Activated gamma-delta T cell (primary cell): Measurements from ENCODE around the gene OBSL1.

Experiments used
- DNase-seq: peaks from one replicate; lab custom pipeline; 2025; lab: John Stamatoyannopoulos, UW

The OBSL1 gene

DNA sequence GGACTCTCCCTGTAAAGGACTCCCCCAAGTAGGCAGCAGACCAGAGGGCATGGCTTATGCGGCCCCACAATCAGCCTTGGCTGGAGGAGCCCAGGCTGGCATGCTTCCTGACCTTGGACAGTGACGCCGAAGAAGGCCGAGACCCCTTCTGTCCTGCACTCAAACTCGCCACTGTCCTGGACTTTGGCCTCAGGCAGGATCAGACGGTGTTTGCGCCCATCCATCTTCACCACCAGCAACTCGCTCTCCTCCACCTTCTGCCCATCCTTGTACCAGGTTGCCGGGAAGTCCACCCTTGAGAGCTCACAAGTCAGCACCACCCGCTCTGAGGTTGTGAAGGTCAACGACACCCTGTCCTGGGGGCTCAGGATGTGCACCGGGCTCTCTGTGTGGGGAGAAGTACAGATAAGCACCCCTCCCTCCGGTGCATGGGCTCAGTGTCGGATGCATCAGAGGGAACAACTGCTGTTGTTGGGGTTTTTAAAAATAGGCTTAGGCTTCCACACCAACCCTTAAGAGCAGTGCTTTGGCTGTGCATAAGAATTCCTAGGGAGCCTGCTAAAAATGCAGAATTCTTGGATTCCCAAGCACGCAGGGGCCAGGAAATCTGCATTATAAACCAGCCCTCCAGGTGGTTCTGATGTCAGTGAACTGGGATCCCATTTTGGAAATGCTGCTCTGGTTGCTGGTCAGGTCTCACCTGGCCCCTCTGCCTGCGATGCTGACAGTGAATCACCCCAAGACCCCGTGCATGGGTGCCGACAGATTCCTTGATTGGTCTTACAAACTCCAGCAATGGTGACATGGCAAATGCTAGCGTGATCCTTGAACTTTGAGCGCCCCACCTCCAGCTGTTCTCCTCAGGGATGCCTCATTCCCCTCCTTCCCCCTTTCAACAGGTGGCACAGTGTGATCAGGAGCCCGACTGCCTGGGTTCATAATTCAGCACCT lies 5.9 kb downstream of the OBSL1 start:
- DNase-seq = no peak

DNA sequence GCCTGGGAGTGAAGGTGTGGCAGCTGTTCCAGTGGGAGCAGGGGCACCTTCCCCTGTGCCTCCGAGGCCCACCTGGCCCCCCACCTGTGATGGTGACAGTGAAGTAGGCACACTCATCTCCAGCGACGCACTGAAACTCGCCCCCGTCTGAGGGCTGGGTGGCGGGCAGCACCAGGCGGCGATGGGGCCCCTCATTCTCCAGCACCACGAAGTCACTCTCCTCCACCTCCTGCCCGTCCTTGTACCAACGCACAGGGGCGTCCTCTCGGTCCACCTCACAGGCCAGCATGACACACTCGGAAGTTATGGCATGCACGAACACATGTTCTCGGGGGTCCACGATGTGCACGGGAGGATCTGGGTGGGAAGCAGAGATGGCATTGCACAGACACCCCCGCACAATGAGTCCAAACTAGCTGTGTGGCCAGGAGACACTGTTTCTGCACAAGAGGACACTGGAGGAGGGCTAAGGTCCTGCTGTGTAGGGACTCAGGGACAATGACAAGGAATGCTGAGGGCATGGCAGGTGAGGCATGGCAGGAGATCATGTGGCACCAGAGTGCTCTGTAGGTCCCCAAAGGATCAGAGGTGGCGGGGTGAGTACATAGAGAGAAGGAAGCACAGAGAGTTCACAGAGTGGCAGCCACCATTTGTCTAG lies 7.9 kb downstream of the OBSL1 start:
- no peak for DNase-seq

DNA sequence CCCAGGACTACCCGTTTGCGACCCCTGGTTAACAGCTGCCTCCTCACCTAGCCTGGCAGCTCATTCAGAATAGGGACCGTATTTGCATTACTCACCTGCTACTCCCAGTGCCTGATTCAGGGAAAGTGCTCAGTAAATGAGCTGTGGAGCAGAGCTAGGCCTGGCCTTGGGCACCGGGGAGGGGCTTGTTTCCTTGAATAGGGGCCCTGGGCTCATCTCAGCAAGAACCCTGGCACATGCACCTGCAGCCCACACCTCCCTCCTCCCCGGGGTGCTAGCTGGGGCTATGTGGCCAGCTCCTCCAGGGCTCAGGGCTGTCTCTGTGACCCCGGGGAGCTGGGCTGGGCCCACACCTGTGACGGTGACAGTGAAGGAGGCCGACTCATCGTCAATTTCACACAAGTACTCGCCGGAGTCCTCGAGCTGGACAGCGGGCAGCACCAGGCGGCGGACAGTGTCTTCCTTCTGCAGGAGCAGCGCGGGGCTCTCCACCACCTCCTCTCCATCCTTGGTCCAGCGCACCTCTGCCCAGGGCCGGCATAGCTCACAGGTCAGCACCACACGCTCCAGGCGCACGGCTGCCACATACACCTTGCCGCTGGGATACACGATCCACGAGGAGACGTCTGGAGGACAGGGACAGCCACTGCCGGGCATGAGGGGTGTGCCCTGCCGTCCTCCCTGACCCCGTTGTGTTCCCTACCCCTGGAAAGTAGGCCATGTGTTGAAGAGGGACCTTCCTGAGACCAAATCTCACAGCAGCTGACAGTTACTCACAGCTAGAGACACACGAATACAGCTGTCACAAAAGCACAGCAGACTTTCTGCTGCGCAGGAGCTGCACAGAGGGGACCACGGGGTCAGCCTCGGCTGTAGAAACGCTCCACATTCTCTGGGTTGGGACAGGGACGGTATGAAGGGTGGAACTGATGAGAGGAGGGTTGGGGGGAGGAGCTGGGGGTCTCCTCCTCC lies 9.0 kb downstream of the OBSL1 start:
- DNase-seq = no peak

DNA sequence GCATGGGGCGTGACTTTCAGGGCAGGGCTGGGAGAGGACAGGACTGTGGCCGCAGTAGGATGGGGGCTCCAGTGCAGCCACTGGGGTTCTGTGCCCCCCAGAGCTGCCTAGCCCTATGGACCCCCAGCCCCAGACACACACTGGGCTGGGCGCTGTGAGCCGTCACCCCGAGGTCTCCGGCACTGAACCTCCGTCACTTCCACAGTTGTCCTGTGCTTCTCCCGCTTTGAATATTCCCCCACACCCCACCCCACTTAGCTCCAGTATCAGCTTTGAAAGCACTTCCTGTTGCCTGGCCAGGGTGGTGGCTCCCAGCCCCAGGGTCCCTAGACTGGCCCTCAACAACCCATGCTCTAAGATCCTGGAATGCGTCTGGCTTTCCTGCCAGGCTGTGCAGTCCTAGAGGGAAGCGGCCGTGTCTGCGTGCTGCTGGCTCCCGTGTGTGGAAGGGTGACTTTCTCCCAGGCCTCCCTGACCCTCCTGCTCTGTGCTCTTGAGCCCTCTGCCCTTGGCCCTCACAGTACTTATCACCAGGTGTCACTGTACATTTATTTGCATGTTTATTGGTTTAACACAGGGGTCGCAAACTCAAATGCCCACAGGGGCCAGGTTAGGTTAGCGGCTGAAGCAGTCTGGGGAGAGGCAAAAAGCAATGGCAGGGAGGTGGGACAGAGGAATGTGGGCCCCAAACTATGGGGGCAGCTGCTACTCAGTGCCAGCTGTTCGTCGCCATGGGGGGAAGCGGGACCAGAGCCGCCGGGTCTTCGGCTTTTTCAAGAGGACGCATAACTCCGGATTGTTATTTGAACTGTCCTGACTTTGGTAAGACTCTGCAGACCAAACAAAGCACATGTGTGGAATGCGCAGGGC lies 9.9 kb downstream of the OBSL1 start:
- DNase-seq = no peak

DNA sequence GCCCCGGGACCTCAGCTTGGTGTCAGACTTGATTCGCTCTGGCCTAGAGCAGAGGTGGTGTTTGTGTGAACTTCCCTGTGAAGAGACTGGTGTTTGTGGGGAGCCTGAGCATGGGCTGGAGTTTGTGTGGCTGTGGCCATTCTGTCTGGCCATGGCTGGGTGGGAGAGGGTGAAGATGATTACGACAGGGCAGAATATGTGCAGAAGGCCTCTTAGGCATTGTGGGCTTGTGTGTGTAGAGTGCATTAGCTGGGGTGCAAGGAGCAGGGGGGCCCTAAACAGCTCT lies 10.5 kb downstream of the OBSL1 start:
- no peak for DNase-seq

DNA sequence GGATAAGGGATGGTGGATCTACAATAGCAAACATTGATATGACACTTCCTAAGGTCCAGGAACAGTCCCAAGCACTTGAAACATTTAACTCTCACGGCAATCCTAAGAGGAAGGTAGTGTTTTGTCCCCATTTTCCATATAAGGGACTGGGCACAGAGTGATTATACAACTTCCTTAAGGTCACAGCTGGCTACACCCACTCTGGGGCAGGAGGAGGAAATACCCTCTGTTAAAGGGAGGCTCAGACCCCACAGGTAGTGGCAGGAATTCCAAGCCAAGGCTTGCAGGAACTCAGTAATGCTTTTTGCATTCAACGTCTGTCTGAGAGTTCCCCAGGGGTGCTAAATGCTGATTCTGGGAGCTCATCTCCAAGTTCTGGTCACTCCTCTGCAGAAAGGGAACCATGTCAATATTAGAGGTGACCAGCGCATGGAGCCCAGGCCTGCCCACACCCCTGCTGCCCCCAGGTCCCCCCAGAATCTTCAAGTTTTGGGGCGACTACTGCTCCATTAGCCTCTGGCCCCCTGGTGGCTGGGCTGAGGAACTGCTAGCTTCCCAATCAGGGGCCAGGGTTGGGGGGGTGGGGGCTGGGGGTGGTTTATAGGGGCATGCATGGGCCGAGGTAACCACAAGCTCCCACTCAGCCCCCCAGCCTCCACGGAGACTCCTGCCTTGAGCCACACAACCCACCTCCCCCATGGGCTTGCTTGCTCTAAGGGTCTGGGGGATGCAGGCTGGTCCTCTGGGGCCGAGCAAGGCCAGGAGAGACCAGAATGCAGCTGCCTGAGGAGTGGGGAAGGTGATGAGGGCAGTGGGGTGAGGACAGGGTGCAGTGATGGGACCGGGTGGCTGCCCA lies 11.1 kb downstream of the OBSL1 start:
- DNase-seq = no peak

DNA sequence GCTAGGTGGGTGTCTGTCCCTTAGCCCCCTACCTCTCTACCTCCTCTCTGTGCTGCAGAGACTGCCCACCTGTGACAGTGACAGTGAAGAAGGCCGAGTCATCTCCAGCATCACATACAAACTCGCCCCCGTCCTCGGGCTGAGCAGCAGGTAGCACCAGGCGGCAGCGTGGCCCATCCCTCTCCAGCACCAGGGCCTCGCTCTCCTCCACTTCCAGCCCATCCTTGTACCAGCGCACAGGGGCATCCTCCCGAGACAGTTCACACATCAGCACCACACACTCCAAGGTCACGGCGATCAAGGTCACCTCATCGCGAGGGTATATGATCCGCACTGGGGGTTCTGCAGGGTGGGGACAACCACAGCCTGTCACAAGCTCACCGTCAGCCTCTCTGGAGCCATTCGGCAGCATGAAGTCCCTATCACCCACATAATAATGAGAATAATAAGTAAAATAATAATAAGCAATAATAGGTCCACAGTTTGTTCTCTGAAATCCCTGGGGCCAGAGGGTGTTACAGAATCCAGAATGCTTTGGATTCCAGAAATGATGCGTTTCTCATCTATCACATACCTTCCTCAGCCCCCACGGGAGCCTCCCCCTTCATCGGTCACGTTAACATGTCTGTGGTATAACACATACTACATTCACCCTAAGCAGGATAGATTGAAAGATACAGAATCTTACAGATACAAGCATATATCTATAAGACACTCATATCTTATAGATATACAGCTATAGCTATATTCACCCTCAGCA lies 12.0 kb downstream of the OBSL1 start:
- DNase-seq = no peak

DNA sequence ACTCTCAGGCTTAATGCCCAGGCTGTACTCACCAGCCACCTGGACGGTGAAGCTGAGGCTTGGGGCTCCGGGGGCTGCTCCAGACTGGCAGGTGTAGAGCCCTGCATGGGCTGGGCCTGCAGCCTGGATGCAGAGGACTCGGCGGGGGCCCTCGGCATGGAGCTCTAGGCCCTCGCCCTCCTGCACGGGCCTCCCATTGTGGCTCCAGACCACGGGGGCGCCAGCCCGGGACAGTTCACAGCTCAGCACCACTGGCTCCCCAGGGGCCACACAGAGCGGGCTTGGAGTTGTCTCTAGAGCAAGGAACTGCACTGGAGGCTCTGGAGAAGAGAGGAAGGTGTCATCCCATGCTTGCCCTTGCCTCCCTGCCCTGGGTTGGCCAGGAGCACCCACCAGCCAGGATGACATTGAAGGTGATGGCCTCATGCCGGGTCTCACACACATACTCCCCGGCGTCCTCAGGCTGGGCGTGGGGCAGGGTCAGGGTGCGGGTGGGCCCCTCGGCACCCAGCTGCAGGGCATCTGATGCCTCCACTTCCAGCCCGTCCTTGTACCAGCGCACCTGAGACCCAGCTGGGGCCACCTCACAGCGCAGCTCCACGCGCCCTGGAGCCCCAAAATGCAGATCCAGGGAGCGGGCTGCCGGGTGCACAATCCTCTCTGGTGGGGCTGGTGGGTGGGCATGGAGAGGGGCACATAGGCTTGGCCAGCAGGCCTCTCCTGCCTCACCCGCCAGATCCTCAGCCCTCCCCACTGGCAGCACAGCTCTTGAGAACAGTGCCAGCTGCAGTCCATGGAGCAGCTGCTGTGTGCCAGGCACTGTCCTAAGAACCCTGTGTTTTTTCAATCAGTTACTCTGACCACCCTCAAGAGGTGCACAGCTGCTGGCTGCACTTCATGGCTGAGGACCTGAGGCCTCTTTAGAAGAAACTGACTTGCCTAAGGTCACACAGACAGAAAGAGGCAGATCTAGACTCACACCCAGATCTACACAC lies 13.3 kb downstream of the OBSL1 start:
- no peak for DNase-seq

DNA sequence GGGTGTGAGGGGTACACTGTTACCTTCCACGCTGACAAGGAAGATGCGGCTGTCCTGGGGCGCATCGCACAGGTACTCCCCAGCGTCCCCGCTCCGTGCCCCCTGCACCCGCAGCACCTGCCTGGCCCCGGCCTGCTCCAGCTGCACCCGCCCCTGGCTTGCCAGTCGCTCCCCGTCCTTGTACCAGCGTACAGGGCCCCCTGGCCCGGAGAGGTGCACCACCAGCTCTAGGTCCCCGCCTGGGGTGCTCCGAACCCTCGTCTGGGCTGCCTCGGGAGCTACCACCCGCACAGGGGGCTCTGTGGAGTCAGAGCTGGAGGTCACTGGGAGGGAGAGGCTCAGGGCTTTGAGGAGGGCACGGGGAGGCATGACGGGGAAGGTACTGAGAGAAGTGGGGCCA lies 14.0 kb downstream of the OBSL1 start:
- no peak for DNase-seq

DNA sequence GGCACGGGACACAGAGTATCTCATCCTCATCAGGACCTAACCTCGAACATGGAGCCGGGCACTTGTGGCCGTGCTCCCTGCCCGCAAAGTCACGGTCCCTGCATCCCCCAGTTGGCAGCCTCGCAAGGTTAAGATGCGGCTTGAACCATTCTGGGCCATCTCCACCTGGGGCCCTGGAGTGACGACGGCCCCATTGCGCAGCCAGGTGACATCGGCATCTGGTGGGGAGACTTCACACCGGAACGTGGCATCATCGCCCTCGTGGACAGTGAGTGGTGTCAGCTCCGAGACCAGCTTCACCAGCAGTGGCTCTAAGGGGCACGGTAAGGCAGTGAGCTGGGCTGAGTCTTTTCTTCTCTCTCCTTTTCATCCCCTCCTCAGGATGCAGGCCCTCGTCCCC lies 14.9 kb downstream of the OBSL1 start:
- no peak for DNase-seq

DNA sequence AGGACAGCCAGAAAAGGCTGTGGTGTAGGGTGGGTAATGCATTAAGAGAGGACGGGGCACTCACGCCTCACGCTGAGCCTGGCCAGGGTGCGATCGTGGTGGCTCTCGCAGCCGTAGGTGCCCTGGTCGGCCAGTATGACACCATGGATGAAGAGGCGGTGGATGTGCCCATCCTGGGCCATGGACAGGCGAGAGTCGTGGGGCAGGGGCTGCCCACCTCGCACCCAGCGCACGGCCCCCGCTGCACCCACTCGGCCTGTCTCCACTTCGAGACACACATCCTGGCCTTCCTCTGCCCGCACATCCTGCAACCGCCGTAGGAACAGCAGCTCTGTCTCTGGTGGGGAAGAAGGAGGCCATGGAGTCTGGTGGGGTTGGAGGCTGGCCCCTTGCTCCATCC lies 15.4 kb downstream of the OBSL1 start:
- DNase-seq = no peak

DNA sequence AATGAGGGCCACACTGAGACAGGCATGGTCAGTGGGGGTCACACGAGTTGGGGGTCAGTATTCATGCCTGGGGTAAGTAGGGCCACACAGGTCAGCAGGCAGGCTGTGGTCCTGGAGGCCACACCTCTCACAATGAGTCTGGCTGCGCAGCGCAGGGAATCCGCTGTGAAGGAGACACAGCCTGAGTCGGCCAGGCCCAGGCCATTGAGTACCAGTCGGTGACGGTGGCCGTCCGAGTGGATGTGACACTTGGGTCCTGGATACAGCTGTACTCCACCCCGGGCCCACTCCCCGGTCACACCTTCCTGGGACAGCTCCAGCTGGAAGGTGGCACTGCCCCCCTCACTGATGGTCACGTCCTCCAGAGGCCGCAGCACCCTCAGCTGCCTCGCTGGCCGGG lies 17.0 kb downstream of the OBSL1 start:
- no peak for DNase-seq

DNA sequence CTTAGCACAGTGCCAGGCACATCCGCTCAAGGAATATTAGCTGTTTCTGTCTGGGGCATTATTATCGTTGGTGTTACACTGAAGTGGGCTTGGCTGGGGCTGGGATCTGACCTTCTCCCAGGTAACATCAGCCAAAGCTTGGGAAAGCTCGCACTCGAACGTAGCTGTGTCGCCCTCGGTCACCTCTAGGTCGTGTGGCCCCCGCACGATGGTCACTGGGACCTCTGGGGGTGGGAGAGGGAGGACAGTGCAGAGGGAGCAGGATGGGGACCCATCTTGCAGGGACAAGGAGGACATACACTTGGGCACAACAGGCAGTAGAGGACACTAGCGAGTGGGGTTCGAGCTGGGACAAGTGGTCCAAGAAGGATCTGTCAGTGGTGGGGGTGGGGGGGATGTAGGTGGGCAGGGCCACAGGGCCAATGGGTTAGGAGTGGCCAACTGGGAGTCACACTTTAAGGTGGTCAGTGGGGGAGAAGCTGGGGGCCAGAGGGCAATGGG lies 17.8 kb downstream of the OBSL1 start:
- no peak for DNase-seq

DNA sequence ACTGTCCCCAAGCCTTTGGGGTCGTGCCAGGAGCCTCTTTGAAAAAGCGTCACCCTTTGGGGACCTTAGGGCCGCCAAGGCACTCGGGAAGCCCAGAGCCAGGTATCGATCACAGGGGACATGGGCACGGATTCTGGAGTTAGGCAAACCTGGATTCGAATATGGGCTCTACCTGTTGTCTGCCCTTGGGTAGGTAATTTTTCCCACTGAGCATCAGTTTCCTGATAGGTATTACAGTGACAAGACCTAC lies 18.2 kb downstream of the OBSL1 start:
- DNase-seq = no peak

DNA sequence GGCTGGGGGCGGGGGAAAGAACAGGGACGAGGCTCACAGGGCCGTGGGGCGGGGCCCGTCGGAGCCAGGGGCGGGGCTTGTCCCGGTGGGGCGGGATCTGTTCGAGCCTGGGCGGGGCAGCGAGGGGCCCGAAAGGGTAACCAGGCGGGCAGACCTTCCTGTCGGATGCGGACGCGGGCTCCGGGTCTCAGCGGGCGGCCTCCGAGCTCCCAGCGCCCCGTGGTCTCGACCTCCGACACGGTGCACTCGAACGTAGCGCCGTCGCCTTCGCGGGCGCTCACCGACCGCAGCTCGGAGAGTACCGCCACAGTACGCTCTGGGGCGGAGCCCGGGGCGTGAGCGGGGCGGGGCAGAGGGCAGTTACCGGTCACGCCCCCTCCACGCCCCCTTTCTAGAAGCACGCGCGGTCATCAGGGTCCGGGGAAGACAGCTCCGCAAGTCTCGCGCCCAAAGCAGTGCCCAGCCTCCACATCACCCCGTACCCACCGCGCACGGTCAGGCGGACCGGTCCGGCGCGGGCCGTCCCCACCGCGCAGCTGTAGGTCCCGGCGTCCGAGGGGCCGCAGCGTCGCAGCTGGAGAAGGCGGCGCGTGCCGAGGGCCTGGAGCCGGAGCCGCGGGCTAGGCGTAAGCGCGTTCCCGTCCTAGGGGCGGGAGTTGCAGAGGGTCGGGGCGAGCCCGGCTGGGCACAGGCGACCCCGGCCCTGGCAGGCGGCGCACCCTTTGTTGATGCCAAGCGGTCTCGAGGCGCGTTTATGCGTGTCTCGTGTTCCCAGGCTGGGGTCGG lies 18.8 kb downstream of the OBSL1 start:
- peak; percentile 62 for DNase-seq

DNA sequence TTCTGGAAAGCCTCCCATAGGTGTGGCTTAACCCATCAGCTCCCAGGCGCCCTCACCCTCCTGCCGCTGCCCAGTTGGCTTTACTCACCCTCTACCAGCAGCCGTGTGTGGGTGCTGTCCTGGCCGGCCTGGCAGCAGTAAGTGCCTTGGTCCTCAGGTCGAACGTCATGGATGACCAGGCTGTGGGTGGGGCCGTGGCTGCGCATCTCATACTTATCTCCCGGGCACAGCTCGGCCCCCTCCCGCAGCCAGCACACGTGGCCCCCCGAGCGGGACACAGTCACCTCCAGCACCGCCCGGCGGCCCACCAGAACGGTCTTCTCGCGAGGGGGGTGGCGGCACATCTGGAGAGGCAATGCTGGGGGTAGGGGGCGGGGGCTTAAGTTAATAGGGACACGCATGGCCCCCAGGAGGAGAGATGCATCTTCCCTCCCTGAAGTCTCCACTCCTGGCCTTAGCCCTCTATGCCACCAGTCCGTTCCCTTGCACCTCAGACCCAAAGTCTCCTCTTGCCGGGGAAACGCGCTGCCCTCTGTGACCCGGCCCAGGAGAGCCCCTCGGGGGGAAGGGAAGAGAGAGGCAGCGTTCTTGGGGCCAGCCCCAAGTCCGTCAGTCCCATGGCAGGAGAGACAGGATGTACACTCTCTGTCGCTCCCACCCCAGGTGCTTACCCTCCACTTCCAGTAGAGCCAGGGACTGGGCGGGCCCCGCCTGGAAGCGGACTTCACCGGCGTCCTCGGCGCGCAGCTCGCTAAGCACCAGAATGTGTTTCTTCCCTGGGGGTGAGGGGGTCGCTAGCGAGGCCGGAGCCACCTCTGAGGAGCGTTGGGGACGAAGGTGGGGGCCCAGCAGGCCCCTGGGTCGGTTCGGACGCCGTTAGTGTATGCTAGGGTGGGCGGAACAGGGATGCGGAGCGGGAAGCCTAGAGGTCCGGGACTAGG lies 19.6 kb downstream of the OBSL1 start:
- DNase-seq = no peak

DNA sequence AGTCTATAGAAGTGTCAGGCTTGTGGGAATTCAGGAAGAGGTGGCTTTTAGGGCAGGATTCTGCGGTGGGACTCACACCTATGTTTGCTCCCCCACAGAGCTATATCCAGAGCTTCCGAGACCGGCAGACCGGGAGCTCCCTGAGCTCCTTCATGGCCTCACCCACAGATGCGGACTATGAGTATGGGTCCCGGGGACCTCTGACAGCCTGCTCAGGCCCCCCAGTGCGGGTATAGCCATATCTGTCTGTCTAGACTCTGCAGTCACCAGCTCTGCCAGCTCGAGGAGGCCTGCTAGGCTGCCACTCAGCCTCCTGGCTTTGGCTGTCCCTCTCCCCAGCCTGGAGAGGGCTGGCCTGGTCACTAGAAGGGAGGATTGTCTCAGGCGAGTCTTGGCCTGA lies 21.7 kb downstream of the OBSL1 start:
- no peak for DNase-seq
